ENCODE measurements around the gene PCSK9. TPM values are rescaled to one million over a fixed set of nuclear protein-coding genes. Genes with fewer than 3 reads are reported as not detected.

PCSK9 gene
- total and polyA plus RNA-seq, 2 experiments from 2014 or later = 23.5 to 31.4 TPM

DNA sequence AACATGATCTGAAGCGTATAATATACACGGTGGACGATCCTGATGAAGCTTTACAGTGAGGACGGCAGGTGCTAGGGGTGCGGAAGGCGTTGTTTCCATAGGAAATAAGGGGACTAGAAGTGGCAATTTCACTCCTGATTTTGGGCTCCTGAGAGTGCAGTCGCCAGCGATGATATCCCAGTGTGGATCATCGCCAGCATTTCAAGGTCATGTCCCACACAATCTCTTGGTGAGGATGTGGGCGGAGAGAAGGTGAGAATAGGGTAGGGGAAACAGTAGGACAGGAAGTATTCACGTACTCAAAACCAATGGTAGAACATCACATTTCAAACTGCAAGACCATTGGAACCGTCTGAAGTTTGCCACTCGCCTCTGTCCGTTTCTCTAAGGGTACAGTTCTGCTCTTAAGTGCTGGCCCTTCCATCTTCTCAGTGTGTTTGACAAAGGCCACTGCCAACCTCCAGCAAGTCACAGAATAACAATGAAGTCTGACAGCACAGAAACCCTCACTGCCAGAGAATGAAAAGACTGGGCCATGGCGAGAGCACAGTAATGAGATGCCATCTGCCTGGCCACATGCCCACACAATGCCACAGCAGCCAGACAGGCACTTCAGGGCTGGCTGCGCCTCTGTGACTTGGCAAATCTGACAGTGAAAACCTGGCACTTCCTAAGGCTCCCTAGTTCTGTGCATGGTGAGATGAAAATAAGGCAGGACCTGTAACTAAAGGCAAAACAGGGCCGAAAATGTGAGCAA is 27.9 kb downstream of the PCSK9 start:
- H3K4me1 ChIP-seq (ENCODE audit: insufficient read depth) = peaks cover 6% of the 10 kb centered on the region
- H3K79me2 ChIP-seq = no peaks in the 10 kb centered on the region
- H4K20me1 ChIP-seq (ENCODE audit: insufficient read depth, poor library complexity, severe bottlenecking) = no peaks in the 10 kb centered on the region
- H3K4me2 ChIP-seq = no peak overlapping the region
- no peak for DNase-seq (ENCODE audit: low spot score)
- TF ChIP-seq EZH2 (IDR thresholded peaks at IDR 0.05; ENCODE audit: borderline replicate concordance) = no peak
- no peak for TF ChIP-seq CTCF (IDR thresholded peaks at IDR 0.05; ENCODE audit: poor library complexity)
- no peak for TF ChIP-seq EZH2phosphoT487 (IDR thresholded peaks at IDR 0.05; ENCODE audit: low read depth, severe bottlenecking, unreplicated experiment)
- no peak overlapping the region for H3K4me3 ChIP-seq
- no peaks in the 10 kb centered on the region for H3K9me2 ChIP-seq (replicated peaks; ENCODE audit: insufficient read depth)
- H3K27me3 ChIP-seq = no peaks in the 10 kb centered on the region
- WGBS (ENCODE audit: low lambda C conversion rate, missing lambda C conversion rate) = 97% methylated on average over 17 of the region's 17 CpGs
- H3K36me3 ChIP-seq (replicated peaks; ENCODE audit: insufficient read depth, low read depth) = no peaks in the 10 kb centered on the region
- H3K9me3 ChIP-seq (ENCODE audit: low read depth) = no peaks in the 10 kb centered on the region
- H3K27ac ChIP-seq = no peak overlapping the region
- H2AFZ ChIP-seq = no peak overlapping the region

DNA sequence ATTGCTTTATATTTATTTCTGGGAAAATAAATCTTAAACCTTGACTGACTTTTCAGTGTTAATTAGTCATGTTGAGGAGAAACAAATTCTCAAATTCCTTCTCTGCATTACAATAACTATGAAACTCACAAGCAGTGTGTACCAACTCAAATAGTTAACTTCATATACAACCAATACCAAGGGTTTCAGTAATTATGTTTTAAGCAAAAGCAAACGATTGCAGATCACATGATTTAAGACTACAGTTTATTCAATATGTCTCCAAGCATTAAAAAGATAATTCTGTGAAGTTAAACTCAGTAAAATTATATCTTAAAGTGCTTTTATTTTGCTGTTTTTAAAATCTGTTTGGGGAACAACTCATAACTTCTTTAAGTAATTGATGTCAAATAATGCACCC is 28.6 kb downstream of the PCSK9 start:
- Histone ChIP-seq H3K4me2 (no peak overlapping the region), H3K36me3 (replicated peaks; ENCODE audit: insufficient read depth, low read depth) (no peaks in the 10 kb centered on the region), H3K79me2 (no peaks in the 10 kb centered on the region), H2AFZ (no peak overlapping the region), H3K4me3 (no peak overlapping the region), H3K27me3 (no peaks in the 10 kb centered on the region), H3K9me2 (replicated peaks; ENCODE audit: insufficient read depth) (no peaks in the 10 kb centered on the region), H4K20me1 (ENCODE audit: insufficient read depth, poor library complexity, severe bottlenecking) (no peaks in the 10 kb centered on the region), H3K4me1 (ENCODE audit: insufficient read depth) (peaks cover 6% of the 10 kb centered on the region), H3K9me3 (ENCODE audit: low read depth) (no peaks in the 10 kb centered on the region), H3K27ac (no peak overlapping the region)
- TF ChIP-seq EZH2 (IDR thresholded peaks at IDR 0.05; ENCODE audit: borderline replicate concordance) = no peak
- TF ChIP-seq CTCF (IDR thresholded peaks at IDR 0.05; ENCODE audit: poor library complexity) = no peak
- no peak for TF ChIP-seq EZH2phosphoT487 (IDR thresholded peaks at IDR 0.05; ENCODE audit: low read depth, severe bottlenecking, unreplicated experiment)
- 85% methylated on average over 1 of the region's 1 CpG for WGBS (ENCODE audit: low lambda C conversion rate, missing lambda C conversion rate)
- DNase-seq (ENCODE audit: low spot score) = no peak

- Histone ChIP-seq H3K4me1 (ENCODE audit: insufficient read depth) (peaks cover 6% of the 10 kb centered on the region), H2AFZ (no peak overlapping the region), H4K20me1 (ENCODE audit: insufficient read depth, poor library complexity, severe bottlenecking) (no peaks in the 10 kb centered on the region), H3K36me3 (replicated peaks; ENCODE audit: insufficient read depth, low read depth) (no peaks in the 10 kb centered on the region), H3K27ac (no peak overlapping the region), H3K9me3 (ENCODE audit: low read depth) (no peaks in the 10 kb centered on the region), H3K4me3 (no peak overlapping the region), H3K27me3 (no peaks in the 10 kb centered on the region), H3K79me2 (no peaks in the 10 kb centered on the region), H3K9me2 (replicated peaks; ENCODE audit: insufficient read depth) (no peaks in the 10 kb centered on the region), H3K4me2 (no peak overlapping the region)
- WGBS (ENCODE audit: low lambda C conversion rate, missing lambda C conversion rate) = 97% methylated on average over 9 of the region's 9 CpGs
- no peak for DNase-seq (ENCODE audit: low spot score)
- TF ChIP-seq EZH2phosphoT487 (IDR thresholded peaks at IDR 0.05; ENCODE audit: low read depth, severe bottlenecking, unreplicated experiment) (no peak), EZH2 (IDR thresholded peaks at IDR 0.05; ENCODE audit: borderline replicate concordance) (no peak), CTCF (IDR thresholded peaks at IDR 0.05; ENCODE audit: poor library complexity) (no peak)
Measured at GRCh38 chr1:55068638-55069037, 29.3 kb downstream of the PCSK9 start.
